Neural cell (in vitro differentiated cells): ENCODE measurements around the gene C11orf21.

Experiments
- POLR2AphosphoS5 ChIP-seq: IDR thresholded peaks from 2 replicates; pipeline ENCODE4 v1.6.1; 2012
- TF ChIP-seq, protein P1 (sequence below): fragments of 450-650 bp; IDR thresholded peaks from 2 replicates; pipeline ENCODE4 v1.5.1; 2014; ENCODE audit warnings: antibody characterized with exemption, mild to moderate bottlenecking, moderate library complexity; ENCODE audit not compliant: poor library complexity, severe bottlenecking

DNA sequence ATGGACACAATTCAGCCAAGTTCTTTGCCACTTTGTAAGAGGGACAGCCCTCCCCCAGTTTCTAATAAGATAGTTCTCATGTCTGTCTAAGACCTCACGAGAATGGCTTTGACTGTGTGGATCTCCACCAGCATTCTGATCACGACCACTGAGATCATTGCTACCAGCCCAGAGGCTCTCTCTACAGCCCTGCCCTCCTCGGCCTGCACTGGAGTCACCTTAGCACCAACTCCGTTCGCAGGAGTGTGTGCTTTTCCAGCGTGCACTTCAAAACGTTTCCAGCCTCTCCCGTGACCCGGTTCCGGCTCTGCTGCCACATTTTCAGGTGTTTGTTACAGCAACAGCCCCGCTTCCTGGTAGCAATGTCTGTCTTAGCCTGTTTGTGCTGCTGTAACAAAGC, 26.3 kb upstream of the C11orf21 start:
- TF ChIP-seq POLR2AphosphoS5: no peak
- TF ChIP-seq, protein P1, sequence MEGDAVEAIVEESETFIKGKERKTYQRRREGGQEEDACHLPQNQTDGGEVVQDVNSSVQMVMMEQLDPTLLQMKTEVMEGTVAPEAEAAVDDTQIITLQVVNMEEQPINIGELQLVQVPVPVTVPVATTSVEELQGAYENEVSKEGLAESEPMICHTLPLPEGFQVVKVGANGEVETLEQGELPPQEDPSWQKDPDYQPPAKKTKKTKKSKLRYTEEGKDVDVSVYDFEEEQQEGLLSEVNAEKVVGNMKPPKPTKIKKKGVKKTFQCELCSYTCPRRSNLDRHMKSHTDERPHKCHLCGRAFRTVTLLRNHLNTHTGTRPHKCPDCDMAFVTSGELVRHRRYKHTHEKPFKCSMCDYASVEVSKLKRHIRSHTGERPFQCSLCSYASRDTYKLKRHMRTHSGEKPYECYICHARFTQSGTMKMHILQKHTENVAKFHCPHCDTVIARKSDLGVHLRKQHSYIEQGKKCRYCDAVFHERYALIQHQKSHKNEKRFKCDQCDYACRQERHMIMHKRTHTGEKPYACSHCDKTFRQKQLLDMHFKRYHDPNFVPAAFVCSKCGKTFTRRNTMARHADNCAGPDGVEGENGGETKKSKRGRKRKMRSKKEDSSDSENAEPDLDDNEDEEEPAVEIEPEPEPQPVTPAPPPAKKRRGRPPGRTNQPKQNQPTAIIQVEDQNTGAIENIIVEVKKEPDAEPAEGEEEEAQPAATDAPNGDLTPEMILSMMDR: no peak
